ENCODE results near the gene KCTD6. TPM values are rescaled to one million over a fixed set of nuclear protein-coding genes. Genes with fewer than 3 reads are reported as not detected.
A peak's percentile ranks its signal among the peaks of the same experiment; 100 is the strongest.

KCTD6 gene
- total RNA-seq, 6 donors from 2014 or later: 2.2 to 13.1 (median 6.0) TPM

GRCh38 chr3:58535531-58536500 lies 43.9 kb downstream of the KCTD6 start:
- no peaks in the 10 kb centered on the region for H3K27me3 ChIP-seq
- H3K36me3 ChIP-seq: no peaks in the 10 kb centered on the region
- 23 to 37% methylated on average over 2 of the region's 2 CpGs for WGBS, 2 donors
- no peak for TF ChIP-seq POLR2AphosphoS5 (IDR thresholded peaks at IDR 0.05)
- TF ChIP-seq CTCF (IDR thresholded peaks at IDR 0.05): no peak
- no peak for TF ChIP-seq POLR2A (IDR thresholded peaks at IDR 0.05)
- no peak for TF ChIP-seq EP300 (IDR thresholded peaks at IDR 0.05)
- no peaks in the 10 kb centered on the region for H3K9me3 ChIP-seq
- peak overlapping the region in 3 of 4 donors; percentile 42 to 77 (median 76) for H3K27ac ChIP-seq
- peaks cover 17 to 35% (median 23%) of the 10 kb centered on the region in 4 donors for H3K4me1 ChIP-seq
- no peak for ATAC-seq (ENCODE audit: low FRiP score in 2 of 2)
- no peak for DNase-seq
- H3K4me3 ChIP-seq: peak overlapping the region in 2 of 4 donors; percentile 32 to 39

DNA sequence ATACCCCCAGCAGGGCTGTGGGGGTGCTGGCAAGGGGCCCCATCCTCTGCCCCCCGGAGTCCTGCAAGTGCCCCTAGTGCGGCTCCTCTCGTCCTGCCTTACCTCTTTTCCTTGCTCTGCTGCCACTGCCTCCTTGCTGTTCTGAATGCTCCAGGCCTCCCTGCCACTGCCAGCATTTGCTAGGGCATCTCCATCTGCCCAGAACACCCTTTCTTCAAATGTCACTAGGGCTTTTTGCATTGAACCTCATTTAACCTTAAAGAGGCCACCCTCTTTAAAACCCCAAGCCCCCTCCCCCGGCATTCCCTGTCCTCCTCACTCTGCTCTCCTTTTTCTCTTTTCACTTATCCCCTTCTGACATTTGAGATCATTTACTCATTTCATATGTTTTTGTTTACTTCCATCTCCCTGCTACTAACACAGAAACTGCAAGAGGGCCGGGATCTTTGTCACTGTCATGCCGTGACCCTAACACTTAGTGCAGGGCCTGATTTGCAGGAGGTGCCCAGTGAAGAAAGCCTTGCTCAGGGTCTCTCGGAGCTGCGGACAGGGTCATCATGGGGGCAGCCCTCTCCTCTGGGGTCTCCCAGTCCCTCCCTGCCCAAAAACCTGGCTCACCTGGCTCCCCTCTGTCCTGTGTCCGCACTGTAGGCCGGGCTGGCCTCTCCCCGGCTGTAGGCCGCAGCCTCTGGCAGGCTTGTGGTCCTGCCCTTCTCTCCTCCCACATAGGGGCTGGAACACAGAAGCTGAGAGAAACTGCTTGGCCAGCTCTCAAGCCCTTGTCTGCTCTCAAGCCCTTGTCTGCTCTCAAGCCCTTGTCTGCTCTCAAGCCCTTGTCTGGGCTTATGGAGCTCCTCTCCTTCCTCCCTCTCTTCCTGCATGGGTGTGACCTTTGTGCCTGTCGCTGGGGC lies 44.9 kb downstream of the KCTD6 start, which contains the start of gene ACOX2:
Gene ACOX2 (minus strand): TSS at position 690 of the 911 bp plus-strand sequence. CDS start 2,084 bp downstream, outside the sequence.
- no peaks in the 10 kb centered on the region for H3K9me3 ChIP-seq
- peak within 1 kb of the TSS; percentile 42 to 77 (median 76) for H3K27ac ChIP-seq
- TF ChIP-seq POLR2A (IDR thresholded peaks at IDR 0.05) (peak in 1 of 4 donors; percentile 44), EP300 (IDR thresholded peaks at IDR 0.05) (no peak), POLR2AphosphoS5 (IDR thresholded peaks at IDR 0.05) (peak in 1 of 2 donors; percentile 14)
- H3K27me3 ChIP-seq: no peaks in the 10 kb centered on the region
- peak within 1 kb of the TSS in 3 of 4 donors; percentile 18 to 39 (median 32) for H3K4me3 ChIP-seq
- H3K4me1 ChIP-seq: peaks cover 17 to 35% (median 23%) of the 10 kb centered on the region in 4 donors
- H3K36me3 ChIP-seq: no peaks in the 10 kb centered on the region
- WGBS, 2 donors: 47 to 53% methylated on average over 9 to 13 of the region's 13 CpGs
- peak; percentile 91 to 92 for ATAC-seq (ENCODE audit: low FRiP score in 2 of 2)
- peak; percentile 83 to 90 for DNase-seq

DNA sequence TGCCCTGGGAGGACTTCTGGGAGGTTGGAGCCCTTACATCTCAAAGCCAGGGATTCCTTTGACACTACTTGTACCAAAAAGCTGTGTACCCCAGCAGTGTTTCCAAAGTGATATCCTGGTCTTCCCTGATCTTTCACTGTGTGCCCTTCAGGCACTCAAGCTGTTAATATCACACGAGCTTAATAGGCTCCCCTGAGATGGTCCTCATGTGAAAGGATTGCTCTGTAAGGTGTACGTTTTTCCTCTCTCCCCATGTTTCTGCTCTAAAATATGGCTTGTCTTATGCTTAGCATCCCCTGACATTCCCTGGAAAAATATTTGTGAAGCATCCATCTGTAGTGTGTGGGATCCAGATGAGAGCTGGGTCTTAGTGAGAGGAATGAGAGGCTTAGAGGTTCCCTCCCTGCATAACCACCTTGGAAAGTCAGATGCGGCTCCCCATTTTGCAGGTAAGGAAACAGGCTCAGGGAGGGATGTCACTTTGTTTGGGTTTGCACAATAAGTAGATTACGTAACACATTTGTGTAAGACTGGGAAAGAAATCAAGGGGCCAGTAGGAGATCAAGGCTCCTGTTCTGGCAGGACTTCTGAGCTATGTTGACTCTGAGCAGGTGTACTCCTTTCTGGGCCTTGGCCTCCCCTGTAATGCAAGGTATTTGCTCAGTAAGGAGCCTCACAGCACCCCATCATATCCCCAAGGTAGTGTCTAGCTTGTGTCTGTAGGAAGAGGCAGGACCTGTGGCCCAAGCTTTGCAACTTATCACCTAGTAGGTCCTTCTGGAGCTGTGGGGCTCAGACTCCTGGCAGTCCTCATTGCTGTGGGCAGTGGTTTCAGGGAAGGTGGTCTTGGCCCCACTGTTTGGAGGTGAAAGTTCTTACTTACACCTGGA lies 45.8 kb downstream of the KCTD6 start:
- H3K9me3 ChIP-seq: no peaks in the 10 kb centered on the region
- no peaks in the 10 kb centered on the region for H3K36me3 ChIP-seq
- H3K27ac ChIP-seq: peak overlapping the region in 3 of 4 donors; percentile 76 to 77 (median 77)
- ATAC-seq (ENCODE audit: low FRiP score in 2 of 2): peak; percentile 2 to 68
- no peak overlapping the region for H3K4me3 ChIP-seq
- TF ChIP-seq POLR2A (IDR thresholded peaks at IDR 0.05) (no peak), EP300 (IDR thresholded peaks at IDR 0.05) (no peak), CTCF (IDR thresholded peaks at IDR 0.05) (no peak), POLR2AphosphoS5 (IDR thresholded peaks at IDR 0.05) (no peak)
- H3K4me1 ChIP-seq: peaks cover 17 to 32% (median 21%) of the 10 kb centered on the region in 4 donors
- DNase-seq: peak in 1 of 2 donors; percentile 53
- H3K27me3 ChIP-seq: no peaks in the 10 kb centered on the region
- 43 to 55% methylated on average over 4 of the region's 4 CpGs for WGBS, 2 donors

DNA sequence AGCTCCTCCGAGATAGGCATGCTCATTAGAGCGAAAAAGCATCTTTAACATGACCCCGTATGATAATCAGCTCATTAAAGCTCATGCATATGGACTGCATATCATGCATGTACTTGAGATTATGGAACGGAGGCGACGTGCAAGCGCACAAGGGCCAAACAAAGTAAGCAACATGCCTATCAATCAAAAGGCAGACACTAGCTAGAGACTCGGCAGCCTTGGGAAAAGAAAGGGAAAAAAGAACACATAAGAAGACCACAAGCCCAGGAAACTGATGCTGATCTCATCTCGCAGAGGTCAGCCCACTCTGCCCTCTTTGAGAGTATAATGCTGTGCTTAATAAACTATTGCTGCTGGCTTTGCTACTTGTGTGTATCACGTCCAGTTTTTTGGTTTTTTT lies 47.7 kb downstream of the KCTD6 start:
- TF ChIP-seq POLR2A (IDR thresholded peaks at IDR 0.05) (no peak), EP300 (IDR thresholded peaks at IDR 0.05) (no peak), POLR2AphosphoS5 (IDR thresholded peaks at IDR 0.05) (no peak), CTCF (IDR thresholded peaks at IDR 0.05) (no peak)
- H3K27me3 ChIP-seq: no peaks in the 10 kb centered on the region
- DNase-seq (no peak), ATAC-seq (ENCODE audit: low FRiP score in 2 of 2) (no peak)
- H3K27ac ChIP-seq: no peak overlapping the region
- no peak overlapping the region for H3K4me3 ChIP-seq
- H3K9me3 ChIP-seq: no peaks in the 10 kb centered on the region
- peaks cover 14 to 29% (median 20%) of the 10 kb centered on the region in 4 donors for H3K4me1 ChIP-seq
- 70 to 79% methylated on average over 10 of the region's 10 CpGs for WGBS, 2 donors
- H3K36me3 ChIP-seq: no peaks in the 10 kb centered on the region
